ENCODE data around the gene TTLL5. TPM values are rescaled to one million over a fixed set of nuclear protein-coding genes. Genes with fewer than 3 reads are reported as not detected.

The TTLL5 gene
- total and polyA plus RNA-seq, 10 of the 15 experiments (the other 5 are each of a cell fraction or from before 2014, with no cell fraction given) = 3.2 to 25.9 (median 13.8) TPM

GRCh38 chr14:75927564-75928087 lies 266.6 kb downstream of the TTLL5 start:
- H3K4me1 ChIP-seq (ENCODE audit: control insufficient read depth, insufficient read depth, low read length) = no peaks in the 10 kb centered on the region
- H3K9me3 ChIP-seq (replicated peaks; ENCODE audit: control insufficient read depth, insufficient read depth, low read length) = no peaks in the 10 kb centered on the region
- in situ Hi-C loops (cut with MboI) = no loop called here
- ChIA-PET POLR2A (no interaction called here), CTCF (no interaction called here), RAD21 (ENCODE audit: unreplicated experiment) (interaction anchor here (0.6 kb wide), 1 partner anchor 718 kb away, joined by 3 read pairs; no protein-coding TSS in a partner anchor), SMC1A (ENCODE audit: uncharacterized antibody, unreplicated experiment) (interaction anchor here (1.2 kb wide), 1 partner anchor 9 kb away, joined by 3 read pairs; no protein-coding TSS in a partner anchor)
- intact Hi-C loops (cut with micrococcal nuclease; ENCODE audit: unreplicated experiment) = no loop called here
- H4K20me1 ChIP-seq (ENCODE audit: control insufficient read depth, insufficient read depth) = no peaks in the 10 kb centered on the region
- H3K27me3 ChIP-seq (replicated peaks in 1 of 2; ENCODE audit: control insufficient read depth in 2 of 2, insufficient read depth in 2 of 2, low read length in 1 of 2) = no peaks in the 10 kb centered on the region
- H2AFZ ChIP-seq (ENCODE audit: control insufficient read depth, low read depth, low read length) = no peak overlapping the region
- WGBS (ENCODE audit: insufficient coverage, insufficient replicate concordance, low lambda C conversion rate, missing lambda C conversion rate) = 80% methylated on average over 6 of the region's 6 CpGs
- H3K9ac ChIP-seq (ENCODE audit: control insufficient read depth, insufficient read depth, low read length) = no peak overlapping the region
- H3K4me3 ChIP-seq = no peak overlapping the region
- no peak for ATAC-seq
- BruUV-seq (replicated peaks) = no TSS peak
- no peak overlapping the region for H3K4me2 ChIP-seq (ENCODE audit: control insufficient read depth, insufficient read depth)
- H3K79me2 ChIP-seq (ENCODE audit: control insufficient read depth, insufficient read depth, low read length) = no peaks in the 10 kb centered on the region
- DNase-seq (ENCODE audit: low read depth, low spot score) = no peak
- no peaks in the 10 kb centered on the region for H3K36me3 ChIP-seq (ENCODE audit: control insufficient read depth in 2 of 2, insufficient read depth in 2 of 2, low read length in 1 of 2)
- no peak for FAIRE-seq
- no peak for TF ChIP-seq ZNF24 (IDR thresholded peaks at IDR 0.05)
- no peak for TF ChIP-seq PAX8 (IDR thresholded peaks at IDR 0.05)
- no peak for TF ChIP-seq EZH2 (IDR thresholded peaks at IDR 0.05; ENCODE audit: borderline replicate concordance, control insufficient read depth, low read depth, low read length)
- no peak for TF ChIP-seq SUZ12 (IDR thresholded peaks at IDR 0.05; ENCODE audit: unreplicated experiment)
- no peak for TF ChIP-seq NBN (IDR thresholded peaks at IDR 0.05)
- no peak for TF ChIP-seq POLR2AphosphoS2 (IDR thresholded peaks at IDR 0.05; ENCODE audit: low read depth, low read length)
- TF ChIP-seq SRF (IDR thresholded peaks at IDR 0.05; ENCODE audit: low read depth in 2 of 2, low read length in 2 of 2) = no peak
- TF ChIP-seq SMAD5 (IDR thresholded peaks at IDR 0.05; ENCODE audit: low read depth) = no peak
- no peak for TF ChIP-seq ZZZ3 (IDR thresholded peaks at IDR 0.05; ENCODE audit: control insufficient read depth, insufficient read length, low read depth)
- no peak for TF ChIP-seq ETV6 (conservative IDR thresholded peaks at IDR 0.05 in 1 of 2, IDR thresholded peaks at IDR 0.05 in 1 of 2; ENCODE audit: borderline replicate concordance in 1 of 2, low read depth in 1 of 2)
- no peak for TF ChIP-seq HSF1 (IDR thresholded peaks at IDR 0.05; ENCODE audit: low read depth, low read length)
- H3K27ac ChIP-seq (ENCODE audit: control insufficient read depth, insufficient read depth) = no peak overlapping the region
